HepG2 (cell line): ENCODE measurements around the gene STK39. TPM values are rescaled to one million over a fixed set of nuclear protein-coding genes. Genes with fewer than 3 reads are reported as not detected.

Experiments
- ATAC-seq: fragments of 200-7000 bp; cut with Tn5 transposase; 3 replicates; pipeline ENCODE4 v1.9.1; 2020; ENCODE audit warnings: mild to moderate bottlenecking, moderate library complexity
- BruUV-seq: library from RNA; stranded (reverse); fragments of 400-500 nt; replicated peaks from 2 replicates; lab custom pipeline; 2021; lab: Mats Ljungman, UMichigan
- CTCF ChIA-PET: fragments of 300-600 bp; formaldehyde crosslinking; extraction: SDS; loops from one replicate; lab custom pipeline; 2021; ENCODE audit warnings: low total read pairs, inconsistent platforms, low intra/inter-chr PET ratio; lab: Yijun Ruan, JAX
- POLR2A ChIA-PET: fragments of 350-600 bp; sonication (Branson Sonifier 250); formaldehyde crosslinking; loops from one replicate; lab custom pipeline; 2020; ENCODE audit warnings: antibody characterized with exemption, inconsistent platforms; lab: Yijun Ruan, JAX
- DNase-seq: peaks from one replicate; pipeline ENCODE4 v3.0.0-alpha.2; 2015; ENCODE audit warnings: low spot score
- FAIRE-seq: peaks from 3 replicates; lab custom pipeline; 2011; peaks lifted over from hg19 to GRCh38; lab: Jason Lieb, UNC
- H2AFZ ChIP-seq: one replicate; pipeline ENCODE4 v1.6.1; 2011; ENCODE audit warnings: low read length, inconsistent platforms
- H3K27ac ChIP-seq: fragments of 300-600 bp; 3 replicates; pipeline ENCODE4 v1.8.0; 2011; ENCODE audit warnings: mixed run types, mild to moderate bottlenecking, mixed read lengths, low read length, inconsistent platforms; ENCODE audit not compliant: insufficient read depth; ENCODE audit errors: extremely low read length
- H3K27me3 ChIP-seq, 2 experiments: fragments of 200-600 bp in 1 of 2; 2 replicates in 1 of 2; 3 replicates in 1 of 2; pipeline versions ENCODE4 v1.6.0 to v1.8.0; 2011; ENCODE audit warnings: low read length in 2 of 2, mild to moderate bottlenecking in 2 of 2, moderate library complexity in 2 of 2, inconsistent platforms in 1 of 2; ENCODE audit not compliant: insufficient read depth in 2 of 2, control insufficient read depth in 1 of 2
- H3K36me3 ChIP-seq, 2 experiments: fragments of 200-600 bp in 1 of 2; replicated peaks in 1 of 2; 2 replicates in 1 of 2; 3 replicates in 1 of 2; pipeline versions ENCODE4 v1.5.1 to v1.8.0; 2011; ENCODE audit warnings: low read length in 2 of 2, inconsistent platforms in 1 of 2; ENCODE audit not compliant: insufficient read depth in 2 of 2, control insufficient read depth in 1 of 2
- H3K4me1 ChIP-seq: 2 replicates; pipeline ENCODE4 v1.5.1; 2012; ENCODE audit warnings: low read length, inconsistent platforms; ENCODE audit not compliant: insufficient read depth
- H3K4me2 ChIP-seq: 2 replicates; pipeline ENCODE4 v1.6.0; 2011; ENCODE audit warnings: low read depth, low read length, inconsistent platforms
- H3K4me3 ChIP-seq, 3 experiments: fragments of 200-600 bp in 1 of 3; sonication (generic), shearing (Covaris generic) in 1 of 3; replicated peaks in 1 of 3; 2 replicates each; pipeline ENCODE4 v1.5.1; 2011 to 2016; ENCODE audit warnings: low read length in 3 of 3, inconsistent platforms in 2 of 3, low read depth in 2 of 3, mild to moderate bottlenecking in 2 of 3, control low read depth in 1 of 3, mixed read lengths in 1 of 3; ENCODE audit not compliant: insufficient read depth in 1 of 3
- H3K79me2 ChIP-seq: one replicate; pipeline ENCODE4 v1.6.1; 2011; ENCODE audit warnings: low read length, inconsistent platforms; ENCODE audit not compliant: insufficient read depth
- H3K9ac ChIP-seq: 2 replicates; pipeline ENCODE4 v1.6.0; 2011; ENCODE audit warnings: mild to moderate bottlenecking, low read depth, low read length, inconsistent platforms; ENCODE audit not compliant: insufficient read depth
- H3K9me3 ChIP-seq: 2 replicates; pipeline ENCODE4 v1.5.1; 2012; ENCODE audit warnings: mild to moderate bottlenecking, low read length
- H4K20me1 ChIP-seq: 2 replicates; pipeline ENCODE4 v1.6.0; 2011; ENCODE audit warnings: inconsistent platforms, mild to moderate bottlenecking, low read length, moderate library complexity; ENCODE audit not compliant: insufficient read depth
- AHDC1 ChIP-seq: sonication (generic); formaldehyde crosslinking; IDR thresholded peaks from 2 replicates; pipeline ENCODE4 v1.5.1; 2020; ENCODE audit warnings: mild to moderate bottlenecking, missing genetic modification reagents, borderline replicate concordance
- ELF3 ChIP-seq: IDR thresholded peaks from 2 replicates; pipeline ENCODE4 v1.6.1; 2016; ENCODE audit warnings: missing genetic modification reagents, missing compliant biosample characterization
- FOSL1 ChIP-seq: sonication (generic); formaldehyde crosslinking; IDR thresholded peaks from 2 replicates; pipeline ENCODE4 v1.9.0; 2021; ENCODE audit warnings: missing genetic modification reagents, borderline replicate concordance
- FOXK1 ChIP-seq: sonication (generic); formaldehyde crosslinking; IDR thresholded peaks from 2 replicates; pipeline ENCODE4 v1.4.0; 2020; ENCODE audit warnings: low read depth, missing genetic modification reagents, borderline replicate concordance
- FOXO1 ChIP-seq: sonication (generic); formaldehyde crosslinking; IDR thresholded peaks from 2 replicates; pipeline ENCODE4 v1.4.0; 2020; ENCODE audit warnings: missing genetic modification reagents
- MIXL1 ChIP-seq: IDR thresholded peaks from 2 replicates; pipeline ENCODE4 v1.6.1; 2016
- NCOA2 ChIP-seq: sonication (generic); formaldehyde crosslinking; IDR thresholded peaks from 2 replicates; pipeline ENCODE4 v1.8.0; 2022; ENCODE audit warnings: inconsistent platforms
- NR2C2 ChIP-seq: sonication (generic); formaldehyde crosslinking; IDR thresholded peaks from 2 replicates; pipeline ENCODE4 v1.4.0; 2020; ENCODE audit warnings: missing genetic modification reagents, mild to moderate bottlenecking, moderate library complexity, borderline replicate concordance
- PCBP1 ChIP-seq: fragments of 200-400 bp; formaldehyde crosslinking; IDR thresholded peaks from 2 replicates; pipeline ENCODE4 v1.6.1; 2017; ENCODE audit warnings: mild to moderate bottlenecking, low read depth, low read length, borderline replicate concordance
- WGBS: methylation state at CpG from one replicate; pipeline ENCODE4 v1.1.6; 2017; ENCODE audit warnings: low lambda C conversion rate; 5-methylcytosine and 5-hydroxymethylcytosine counted together
- in situ Hi-C: cut with HindIII; loops from 2 replicates; pipeline ENCODE4 v1.10.0; 2017; ENCODE audit warnings: low pct_unique_long_range_greater_than_20kb; ENCODE audit not compliant: extremely low pct_ligation_motif_present
- intact Hi-C: fragments of 100-400 bp; cut with micrococcal nuclease; formaldehyde crosslinking; loops from one replicate; pipeline ENCODE4 v1.10.0; 2022; ENCODE audit not compliant: unreplicated experiment
- polyA plus RNA-seq, 8 experiments: library from polyadenylated mRNA; depleted of rRNA in 3 of 8; stranded (reverse) in 7 of 8; unstranded in 1 of 8; fragments of >200 nt; fragmentation: Illumina TruSeq in 4 of 8; extraction: Trizol in 4 of 8; gene quantifications; 2 replicates each; pipeline versions ENCODE4 v1.2.1 to v1.2.3, GENCODE V29; 2011 to 2016; ENCODE audit warnings: low read depth in 4 of 8, missing spikeins in 1 of 8, mixed read lengths in 1 of 8; ENCODE audit not compliant: insufficient read depth in 1 of 8
- total RNA-seq, 5 experiments: library from RNA; depleted of rRNA; stranded (reverse); fragments of >200 nt; fragmentation: Illumina TruSeq; extraction: Trizol; gene quantifications; 2 replicates each; pipeline ENCODE4 v1.2.3, GENCODE V29; 2016; ENCODE audit warnings: low read depth in 1 of 5
- TF ChIP-seq, protein P1 (sequence below): sonication (generic); formaldehyde crosslinking; IDR thresholded peaks from 2 replicates; pipeline ENCODE4 v1.4.0; 2020; ENCODE audit warnings: missing genetic modification reagents, borderline replicate concordance
- TF ChIP-seq, protein P2 (sequence below): IDR thresholded peaks from 2 replicates; pipeline ENCODE4 v1.6.1; 2016; ENCODE audit warnings: low read depth

STK39 gene
- total and polyA plus RNA-seq, 2 of the 13 experiments (the other 11 are each of a cell fraction or from before 2014, with no cell fraction given), result 27.3 to 38.4 TPM

DNA sequence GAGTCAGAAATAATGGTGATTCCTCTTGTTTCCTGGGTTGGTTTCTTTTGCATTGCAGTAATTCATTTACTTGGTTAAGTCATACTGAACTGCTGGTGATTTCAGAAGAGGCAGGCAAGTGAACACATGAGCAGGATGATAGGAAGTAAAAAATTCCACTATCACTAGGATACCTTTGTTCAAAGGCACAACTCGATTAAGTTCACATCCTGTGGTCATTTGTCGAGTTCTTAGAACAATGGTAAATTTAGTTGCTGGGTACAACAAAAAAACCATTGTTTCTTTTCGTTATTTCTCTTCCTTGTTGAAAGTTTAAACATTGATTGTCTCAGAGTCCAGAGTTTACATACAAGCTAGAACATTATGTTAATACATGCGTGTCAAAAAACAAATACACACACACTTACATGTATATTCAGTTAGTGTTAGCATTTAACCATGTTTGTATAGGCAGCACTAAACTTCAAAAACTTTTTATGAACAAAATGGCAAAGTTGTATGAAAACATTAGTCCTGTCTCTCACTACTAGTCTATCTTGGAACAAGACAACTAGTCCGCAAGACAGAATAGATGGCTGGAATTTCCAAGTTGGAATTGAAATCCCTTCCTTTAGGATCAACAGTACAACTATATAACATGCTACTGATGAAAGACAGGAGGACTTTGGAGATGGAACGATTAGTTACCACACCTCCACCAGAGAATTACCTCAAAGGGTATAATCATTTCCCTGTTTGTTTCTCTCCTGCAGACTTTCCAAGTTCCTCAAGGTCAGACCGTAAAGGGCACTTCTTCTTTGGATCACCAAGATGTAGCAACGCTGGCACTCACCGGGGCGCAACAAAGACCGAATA lies 26.2 kb downstream of the STK39 start:
- Histone ChIP-seq H3K4me3 (no peak overlapping the region; a peak in 1 of 6 replicates), H3K36me3 (peaks cover 0 to 9% of the 10 kb centered on the region in 2 experiments; a peak in 2 of 5 replicates), H3K79me2 (peaks cover 19% of the 10 kb centered on the region), H3K4me1 (peaks cover 85% of the 10 kb centered on the region), H4K20me1 (no peaks in the 10 kb centered on the region), H3K9me3 (no peaks in the 10 kb centered on the region), H2AFZ (no peak overlapping the region), H3K9ac (peak overlapping the region; percentile 61), H3K4me2 (peak overlapping the region; percentile 50), H3K27me3 (no peaks in the 10 kb centered on the region), H3K27ac (peak overlapping the region; percentile 77)
- in situ Hi-C loops, result no loop called here
- intact Hi-C loops, result loop anchor here (1.0 to 2.0 kb wide), 4 partner anchors 10 to 54 kb away; no protein-coding TSS in a partner anchor
- peak; percentile 84 for FAIRE-seq
- peak; percentile 98 for DNase-seq
- ATAC-seq, result peak; percentile 91
- POLR2A ChIA-PET, result interaction anchor here (1.0 kb wide), 1 partner anchor 30 kb away, joined by 5 read pairs; no protein-coding TSS in a partner anchor
- BruUV-seq, result no TSS peak
- 31% methylated on average over 11 of the region's 11 CpGs for WGBS
- CTCF ChIA-PET, result no interaction called here
- TF ChIP-seq PCBP1, result no peak
- peak; percentile 83 for TF ChIP-seq NCOA2 (CRISPR knock-in tag)
- TF ChIP-seq, protein P1, sequence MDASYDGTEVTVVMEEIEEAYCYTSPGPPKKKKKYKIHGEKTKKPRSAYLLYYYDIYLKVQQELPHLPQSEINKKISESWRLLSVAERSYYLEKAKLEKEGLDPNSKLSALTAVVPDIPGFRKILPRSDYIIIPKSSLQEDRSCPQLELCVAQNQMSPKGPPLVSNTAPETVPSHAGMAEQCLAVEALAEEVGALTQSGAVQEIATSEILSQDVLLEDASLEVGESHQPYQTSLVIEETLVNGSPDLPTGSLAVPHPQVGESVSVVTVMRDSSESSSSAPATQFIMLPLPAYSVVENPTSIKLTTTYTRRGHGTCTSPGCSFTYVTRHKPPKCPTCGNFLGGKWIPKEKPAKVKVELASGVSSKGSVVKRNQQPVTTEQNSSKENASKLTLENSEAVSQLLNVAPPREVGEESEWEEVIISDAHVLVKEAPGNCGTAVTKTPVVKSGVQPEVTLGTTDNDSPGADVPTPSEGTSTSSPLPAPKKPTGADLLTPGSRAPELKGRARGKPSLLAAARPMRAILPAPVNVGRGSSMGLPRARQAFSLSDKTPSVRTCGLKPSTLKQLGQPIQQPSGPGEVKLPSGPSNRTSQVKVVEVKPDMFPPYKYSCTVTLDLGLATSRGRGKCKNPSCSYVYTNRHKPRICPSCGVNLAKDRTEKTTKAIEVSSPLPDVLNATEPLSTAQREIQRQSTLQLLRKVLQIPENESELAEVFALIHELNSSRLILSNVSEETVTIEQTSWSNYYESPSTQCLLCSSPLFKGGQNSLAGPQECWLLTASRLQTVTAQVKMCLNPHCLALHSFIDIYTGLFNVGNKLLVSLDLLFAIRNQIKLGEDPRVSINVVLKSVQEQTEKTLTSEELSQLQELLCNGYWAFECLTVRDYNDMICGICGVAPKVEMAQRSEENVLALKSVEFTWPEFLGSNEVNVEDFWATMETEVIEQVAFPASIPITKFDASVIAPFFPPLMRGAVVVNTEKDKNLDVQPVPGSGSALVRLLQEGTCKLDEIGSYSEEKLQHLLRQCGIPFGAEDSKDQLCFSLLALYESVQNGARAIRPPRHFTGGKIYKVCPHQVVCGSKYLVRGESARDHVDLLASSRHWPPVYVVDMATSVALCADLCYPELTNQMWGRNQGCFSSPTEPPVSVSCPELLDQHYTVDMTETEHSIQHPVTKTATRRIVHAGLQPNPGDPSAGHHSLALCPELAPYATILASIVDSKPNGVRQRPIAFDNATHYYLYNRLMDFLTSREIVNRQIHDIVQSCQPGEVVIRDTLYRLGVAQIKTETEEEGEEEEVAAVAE, result no peak
- TF ChIP-seq FOXO1 (CRISPR knock-in tag), result peak; percentile 36; the same call in 1 of the 2 replicates
- peak; percentile 31; the same call in 1 of the 2 replicates for TF ChIP-seq FOXK1 (CRISPR knock-in tag)
- TF ChIP-seq NR2C2 (CRISPR knock-in tag), result peak; percentile 38; the same call in 1 of the 2 replicates
- TF ChIP-seq, protein P2, sequence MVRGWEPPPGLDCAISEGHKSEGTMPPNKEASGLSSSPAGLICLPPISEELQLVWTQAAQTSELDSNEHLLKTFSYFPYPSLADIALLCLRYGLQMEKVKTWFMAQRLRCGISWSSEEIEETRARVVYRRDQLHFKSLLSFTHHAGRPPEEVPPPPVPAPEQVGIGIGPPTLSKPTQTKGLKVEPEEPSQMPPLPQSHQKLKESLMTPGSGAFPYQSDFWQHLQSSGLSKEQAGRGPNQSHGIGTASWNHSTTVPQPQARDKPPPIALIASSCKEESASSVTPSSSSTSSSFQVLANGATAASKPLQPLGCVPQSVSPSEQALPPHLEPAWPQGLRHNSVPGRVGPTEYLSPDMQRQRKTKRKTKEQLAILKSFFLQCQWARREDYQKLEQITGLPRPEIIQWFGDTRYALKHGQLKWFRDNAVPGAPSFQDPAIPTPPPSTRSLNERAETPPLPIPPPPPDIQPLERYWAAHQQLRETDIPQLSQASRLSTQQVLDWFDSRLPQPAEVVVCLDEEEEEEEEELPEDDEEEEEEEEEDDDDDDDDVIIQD (CRISPR knock-in tag), result peak; percentile 92
- TF ChIP-seq MIXL1 (CRISPR knock-in tag), result peak; percentile 65; the same call in 1 of the 2 replicates
- peak; percentile 99 for TF ChIP-seq ELF3 (CRISPR knock-in tag)
- peak; percentile 92 for TF ChIP-seq AHDC1 (CRISPR knock-in tag)
- TF ChIP-seq FOSL1 (CRISPR knock-in tag), result no peak
